ENCODE results near the gene MACF1. TPM values are rescaled to one million over a fixed set of nuclear protein-coding genes. Genes with fewer than 3 reads are reported as not detected.

Gene MACF1
- total and polyA plus RNA-seq, 2 donors (not counting 1 experiment from before 2014, with no cell fraction given), result 64.1 to 159 TPM

GRCh38 chr1:39416609-39417008, 212.1 kb downstream of the MACF1 start:
- Histone ChIP-seq H3K27me3 (replicated peaks in 1 of 4; ENCODE audit: control extremely low read depth in 1 of 4, control insufficient read depth in 3 of 4, insufficient read depth in 4 of 4, low read length in 3 of 4) (no peaks in the 10 kb centered on the region), H2AFZ (ENCODE audit: insufficient read depth, low read depth, low read length, poor library complexity, severe bottlenecking) (no peak overlapping the region), H3K9ac (ENCODE audit: low read length) (no peak overlapping the region), H3K36me3 (replicated peaks in 1 of 2; ENCODE audit: control extremely low read depth in 1 of 2, control insufficient read depth in 1 of 2, extremely low read depth in 1 of 2, insufficient read depth in 2 of 2, low read length in 1 of 2) (peaks cover 0 to 16% of the 10 kb centered on the region in 2 experiments), H3K4me3 (ENCODE audit: control extremely low read depth in 1 of 5, extremely low read depth in 1 of 5, insufficient read depth in 1 of 5, low read depth in 2 of 5, low read length in 4 of 5) (no peak overlapping the region), H3K4me2 (replicated peaks; ENCODE audit: low read depth, low read length, poor library complexity, severe bottlenecking) (no peak overlapping the region), H3K27ac (ENCODE audit: low read length in 2 of 2) (no peak overlapping the region), H3K9me3 (ENCODE audit: control extremely low read depth in 1 of 3, control insufficient read depth in 2 of 3, insufficient read depth in 1 of 3, low read length in 2 of 3) (no peaks in the 10 kb centered on the region), H3K79me2 (ENCODE audit: control insufficient read depth, insufficient read depth, low read length) (peaks cover 50% of the 10 kb centered on the region), H3K4me1 (ENCODE audit: control insufficient read depth in 2 of 2, insufficient read depth in 2 of 2, low read length in 2 of 2) (no peaks in the 10 kb centered on the region), H4K20me1 (ENCODE audit: control insufficient read depth, insufficient read depth, low read length, poor library complexity, severe bottlenecking) (peaks cover 40% of the 10 kb centered on the region)
- Mint-ChIP-seq H3K4me1 (no peaks in the 10 kb centered on the region), H3K9me3 (ENCODE audit: insufficient read depth) (no peaks in the 10 kb centered on the region), H3K27ac (no peak overlapping the region), H3K4me3 (no peak overlapping the region), H3K27me3 (no peaks in the 10 kb centered on the region)
- DNase-seq, result no peak
- ChIA-PET CTCF (no interaction called here), POLR2A (no interaction called here)
- no peak for ATAC-seq (ENCODE audit: low read depth)
- intact Hi-C loops (cut with micrococcal nuclease), result no loop called here
- TF ChIP-seq EZH2 (IDR thresholded peaks at IDR 0.05; ENCODE audit: borderline replicate concordance, insufficient read depth, low read depth, low read length, poor library complexity, severe bottlenecking), result no peak
- TF ChIP-seq, protein P1, sequence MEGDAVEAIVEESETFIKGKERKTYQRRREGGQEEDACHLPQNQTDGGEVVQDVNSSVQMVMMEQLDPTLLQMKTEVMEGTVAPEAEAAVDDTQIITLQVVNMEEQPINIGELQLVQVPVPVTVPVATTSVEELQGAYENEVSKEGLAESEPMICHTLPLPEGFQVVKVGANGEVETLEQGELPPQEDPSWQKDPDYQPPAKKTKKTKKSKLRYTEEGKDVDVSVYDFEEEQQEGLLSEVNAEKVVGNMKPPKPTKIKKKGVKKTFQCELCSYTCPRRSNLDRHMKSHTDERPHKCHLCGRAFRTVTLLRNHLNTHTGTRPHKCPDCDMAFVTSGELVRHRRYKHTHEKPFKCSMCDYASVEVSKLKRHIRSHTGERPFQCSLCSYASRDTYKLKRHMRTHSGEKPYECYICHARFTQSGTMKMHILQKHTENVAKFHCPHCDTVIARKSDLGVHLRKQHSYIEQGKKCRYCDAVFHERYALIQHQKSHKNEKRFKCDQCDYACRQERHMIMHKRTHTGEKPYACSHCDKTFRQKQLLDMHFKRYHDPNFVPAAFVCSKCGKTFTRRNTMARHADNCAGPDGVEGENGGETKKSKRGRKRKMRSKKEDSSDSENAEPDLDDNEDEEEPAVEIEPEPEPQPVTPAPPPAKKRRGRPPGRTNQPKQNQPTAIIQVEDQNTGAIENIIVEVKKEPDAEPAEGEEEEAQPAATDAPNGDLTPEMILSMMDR (IDR thresholded peaks at IDR 0.05), result no peak

GRCh38 chr1:39418236-39418635, 213.7 kb downstream of the MACF1 start:
- WGBS (ENCODE audit: insufficient coverage), result 100% methylated on average over 1 of the region's 4 CpGs
- no peak overlapping the region for H3K4me3 Mint-ChIP-seq
- no peak overlapping the region for H3K27ac Mint-ChIP-seq
- no peaks in the 10 kb centered on the region for H3K27me3 Mint-ChIP-seq
- no peak overlapping the region for H3K9ac ChIP-seq (ENCODE audit: low read length)
- no peaks in the 10 kb centered on the region for H3K27me3 ChIP-seq (replicated peaks in 1 of 4; ENCODE audit: control extremely low read depth in 1 of 4, control insufficient read depth in 3 of 4, insufficient read depth in 4 of 4, low read length in 3 of 4)
- H2AFZ ChIP-seq (ENCODE audit: insufficient read depth, low read depth, low read length, poor library complexity, severe bottlenecking), result no peak overlapping the region
- H3K9me3 ChIP-seq (ENCODE audit: control extremely low read depth in 1 of 3, control insufficient read depth in 2 of 3, insufficient read depth in 1 of 3, low read length in 2 of 3), result no peaks in the 10 kb centered on the region
- H3K4me1 Mint-ChIP-seq, result no peaks in the 10 kb centered on the region
- H3K79me2 ChIP-seq (ENCODE audit: control insufficient read depth, insufficient read depth, low read length), result peaks cover 42% of the 10 kb centered on the region
- TF ChIP-seq, protein P1 (IDR thresholded peaks at IDR 0.05), result no peak
- no peak for TF ChIP-seq EZH2 (IDR thresholded peaks at IDR 0.05; ENCODE audit: borderline replicate concordance, insufficient read depth, low read depth, low read length, poor library complexity, severe bottlenecking)
- intact Hi-C loops (cut with micrococcal nuclease), result no loop called here
- no peaks in the 10 kb centered on the region for H3K4me1 ChIP-seq (ENCODE audit: control insufficient read depth in 2 of 2, insufficient read depth in 2 of 2, low read length in 2 of 2)
- ChIA-PET CTCF (no interaction called here), POLR2A (no interaction called here)
- no peak overlapping the region for H3K4me2 ChIP-seq (replicated peaks; ENCODE audit: low read depth, low read length, poor library complexity, severe bottlenecking)
- H3K4me3 ChIP-seq (ENCODE audit: control extremely low read depth in 1 of 5, extremely low read depth in 1 of 5, insufficient read depth in 1 of 5, low read depth in 2 of 5, low read length in 4 of 5), result no peak overlapping the region
- H4K20me1 ChIP-seq (ENCODE audit: control insufficient read depth, insufficient read depth, low read length, poor library complexity, severe bottlenecking), result peaks cover 27% of the 10 kb centered on the region
- H3K36me3 ChIP-seq (replicated peaks in 1 of 2; ENCODE audit: control extremely low read depth in 1 of 2, control insufficient read depth in 1 of 2, extremely low read depth in 1 of 2, insufficient read depth in 2 of 2, low read length in 1 of 2), result peaks cover 0 to 27% of the 10 kb centered on the region in 2 experiments
- no peak overlapping the region for H3K27ac ChIP-seq (ENCODE audit: low read length in 2 of 2)
- no peaks in the 10 kb centered on the region for H3K9me3 Mint-ChIP-seq (ENCODE audit: insufficient read depth)
- no peak for ATAC-seq (ENCODE audit: low read depth)
- no peak for DNase-seq
